ENCODE results near the gene DHCR24.

Gene DHCR24

DNA sequence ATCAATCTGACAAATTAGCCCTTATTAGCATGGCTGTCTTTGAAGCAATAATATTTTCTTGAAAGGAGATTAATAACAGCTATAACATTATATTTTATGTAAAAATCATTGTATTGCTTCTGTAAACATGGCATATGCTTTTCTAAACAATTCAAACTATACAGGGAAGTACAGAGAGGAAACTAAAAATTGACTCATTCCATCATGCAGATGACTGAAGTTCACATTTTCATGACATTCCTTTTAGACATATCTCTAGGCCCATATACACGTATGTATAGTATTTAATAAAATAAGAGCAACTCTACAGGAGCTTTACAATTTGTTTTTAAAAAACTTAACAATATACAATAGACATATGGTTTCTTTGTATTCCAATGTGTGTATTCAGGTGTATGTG lies 5.6 kb upstream of the DHCR24 start:
- no peaks in the 10 kb centered on the region for H3K79me2 ChIP-seq (ENCODE audit: low read length)
- H4K20me1 ChIP-seq (ENCODE audit: insufficient read depth, low read length): no peaks in the 10 kb centered on the region
- no peak overlapping the region for H3K27ac ChIP-seq (ENCODE audit: low read length)
- no peak for DNase-seq
- H2AFZ ChIP-seq (ENCODE audit: low read length): no peak overlapping the region
- no peak overlapping the region for H3K9ac ChIP-seq (ENCODE audit: low read length)
- no peak overlapping the region for H3K4me2 ChIP-seq (ENCODE audit: low read depth, low read length)
- no peak overlapping the region for H3K4me3 ChIP-seq (ENCODE audit: low read length)
- no peaks in the 10 kb centered on the region for H3K4me1 ChIP-seq (ENCODE audit: low read length)
- TF ChIP-seq EZH2phosphoT487 (IDR thresholded peaks at IDR 0.05; ENCODE audit: low read length) (no peak), EZH2 (optimal IDR thresholded peaks at IDR 0.05; ENCODE audit: low read depth, low read length) (no peak)
- TF ChIP-seq, protein P1, sequence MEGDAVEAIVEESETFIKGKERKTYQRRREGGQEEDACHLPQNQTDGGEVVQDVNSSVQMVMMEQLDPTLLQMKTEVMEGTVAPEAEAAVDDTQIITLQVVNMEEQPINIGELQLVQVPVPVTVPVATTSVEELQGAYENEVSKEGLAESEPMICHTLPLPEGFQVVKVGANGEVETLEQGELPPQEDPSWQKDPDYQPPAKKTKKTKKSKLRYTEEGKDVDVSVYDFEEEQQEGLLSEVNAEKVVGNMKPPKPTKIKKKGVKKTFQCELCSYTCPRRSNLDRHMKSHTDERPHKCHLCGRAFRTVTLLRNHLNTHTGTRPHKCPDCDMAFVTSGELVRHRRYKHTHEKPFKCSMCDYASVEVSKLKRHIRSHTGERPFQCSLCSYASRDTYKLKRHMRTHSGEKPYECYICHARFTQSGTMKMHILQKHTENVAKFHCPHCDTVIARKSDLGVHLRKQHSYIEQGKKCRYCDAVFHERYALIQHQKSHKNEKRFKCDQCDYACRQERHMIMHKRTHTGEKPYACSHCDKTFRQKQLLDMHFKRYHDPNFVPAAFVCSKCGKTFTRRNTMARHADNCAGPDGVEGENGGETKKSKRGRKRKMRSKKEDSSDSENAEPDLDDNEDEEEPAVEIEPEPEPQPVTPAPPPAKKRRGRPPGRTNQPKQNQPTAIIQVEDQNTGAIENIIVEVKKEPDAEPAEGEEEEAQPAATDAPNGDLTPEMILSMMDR (IDR thresholded peaks at IDR 0.05; ENCODE audit: low read length): no peak
- no peaks in the 10 kb centered on the region for H3K36me3 ChIP-seq (replicated peaks; ENCODE audit: insufficient read depth, low read length)
- H3K9me3 ChIP-seq (replicated peaks; ENCODE audit: insufficient read depth, low read length): no peaks in the 10 kb centered on the region
- H3K27me3 ChIP-seq (replicated peaks; ENCODE audit: insufficient read depth, low read length): no peaks in the 10 kb centered on the region
- H3K9me2 ChIP-seq (replicated peaks; ENCODE audit: insufficient read depth, low read length): no peaks in the 10 kb centered on the region
- no peaks in the 10 kb centered on the region for H3F3A ChIP-seq (ENCODE audit: insufficient read depth, low read length)

DNA sequence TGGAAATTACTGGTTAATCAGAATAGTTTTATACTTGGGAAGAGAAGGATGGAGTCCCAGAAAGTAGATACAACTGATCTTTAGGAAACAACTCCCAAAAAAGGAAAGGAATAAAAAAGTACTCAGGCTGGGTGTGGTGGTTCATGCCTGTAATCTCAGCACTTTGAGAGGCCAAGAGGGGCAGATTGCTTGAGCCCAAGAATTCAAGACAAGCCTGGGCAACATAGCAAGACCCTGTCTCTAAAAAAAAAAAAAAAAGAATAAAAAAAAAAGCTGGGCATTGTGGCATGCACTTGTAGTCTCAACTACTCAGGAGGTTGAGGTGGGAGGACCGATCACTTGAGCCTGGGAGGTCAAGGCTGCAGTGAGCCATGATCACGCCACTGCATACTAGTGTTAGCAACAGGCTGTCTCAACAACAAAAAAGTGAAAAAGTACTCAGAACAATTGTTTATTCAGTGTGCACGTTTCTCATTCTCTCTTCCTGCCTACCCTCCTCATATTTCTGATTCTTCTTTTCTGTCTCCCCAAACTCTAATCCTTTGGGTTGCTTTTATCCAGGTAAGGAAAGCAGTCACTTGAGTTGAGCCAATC lies 2.2 kb upstream of the DHCR24 start:
- Histone ChIP-seq H3K27me3 (replicated peaks; ENCODE audit: insufficient read depth, low read length) (no peaks in the 10 kb centered on the region), H3K4me2 (ENCODE audit: low read depth, low read length) (no peak overlapping the region), H4K20me1 (ENCODE audit: insufficient read depth, low read length) (no peaks in the 10 kb centered on the region), H3K4me3 (ENCODE audit: low read length) (no peak overlapping the region), H3F3A (ENCODE audit: insufficient read depth, low read length) (no peaks in the 10 kb centered on the region), H3K9me2 (replicated peaks; ENCODE audit: insufficient read depth, low read length) (no peaks in the 10 kb centered on the region), H3K4me1 (ENCODE audit: low read length) (peaks cover 7% of the 10 kb centered on the region; the same call in 1 of the 2 replicates), H3K79me2 (ENCODE audit: low read length) (peaks cover 26% of the 10 kb centered on the region), H2AFZ (ENCODE audit: low read length) (no peak overlapping the region), H3K9me3 (replicated peaks; ENCODE audit: insufficient read depth, low read length) (no peaks in the 10 kb centered on the region), H3K9ac (ENCODE audit: low read length) (no peak overlapping the region), H3K36me3 (replicated peaks; ENCODE audit: insufficient read depth, low read length) (no peaks in the 10 kb centered on the region), H3K27ac (ENCODE audit: low read length) (no peak overlapping the region)
- TF ChIP-seq, protein P1 (IDR thresholded peaks at IDR 0.05; ENCODE audit: low read length): no peak
- TF ChIP-seq EZH2 (optimal IDR thresholded peaks at IDR 0.05; ENCODE audit: low read depth, low read length) (no peak), EZH2phosphoT487 (IDR thresholded peaks at IDR 0.05; ENCODE audit: low read length) (no peak)
- no peak for DNase-seq

DNA sequence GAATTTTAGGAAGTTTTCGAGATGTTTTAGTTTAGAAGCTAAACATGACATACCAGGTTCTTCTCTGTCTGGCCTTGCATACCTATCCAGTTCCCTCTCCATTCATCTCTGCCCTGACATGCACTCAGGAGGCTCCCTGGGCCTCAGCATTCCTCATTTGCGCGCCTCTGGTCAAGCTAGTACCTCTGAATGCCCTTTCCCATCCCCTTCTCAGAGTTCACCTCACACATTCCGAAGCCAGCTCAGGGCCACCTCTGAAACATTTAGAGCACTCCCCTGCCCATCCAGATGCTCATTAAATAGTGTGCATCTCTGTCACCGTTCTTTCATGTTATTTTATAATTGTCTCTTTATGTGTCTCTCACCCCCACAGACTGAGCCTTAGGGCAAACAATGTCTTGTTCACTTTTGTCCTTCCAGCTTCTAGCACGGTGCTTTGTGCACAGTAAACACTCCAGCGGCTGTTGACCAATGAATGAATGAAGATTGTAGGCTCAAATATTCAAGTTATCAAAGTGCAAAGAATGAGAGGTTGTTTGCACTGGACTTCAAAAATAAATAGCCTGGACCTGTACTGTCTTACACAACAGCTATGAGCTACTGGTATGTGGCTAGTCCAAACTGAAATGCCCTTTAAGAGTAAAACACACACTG lies 1.2 kb upstream of the DHCR24 start:
- peak overlapping the region; percentile 45; the same call in 1 of the 2 replicates for H2AFZ ChIP-seq (ENCODE audit: low read length)

More for the DNA sequence above, 1.2 kb upstream of the DHCR24 start:
- Histone ChIP-seq H3K9me3 (replicated peaks; ENCODE audit: insufficient read depth, low read length) (no peaks in the 10 kb centered on the region), H3K27ac (ENCODE audit: low read length) (no peak overlapping the region), H3K9me2 (replicated peaks; ENCODE audit: insufficient read depth, low read length) (no peaks in the 10 kb centered on the region), H4K20me1 (ENCODE audit: insufficient read depth, low read length) (no peaks in the 10 kb centered on the region), H3K36me3 (replicated peaks; ENCODE audit: insufficient read depth, low read length) (no peaks in the 10 kb centered on the region), H3K4me1 (ENCODE audit: low read length) (peaks cover 7% of the 10 kb centered on the region; the same call in 1 of the 2 replicates), H3K27me3 (replicated peaks; ENCODE audit: insufficient read depth, low read length) (no peaks in the 10 kb centered on the region), H3K4me2 (ENCODE audit: low read depth, low read length) (peak overlapping the region; percentile 62; the same call in 1 of the 2 replicates), H3K79me2 (ENCODE audit: low read length) (peaks cover 31% of the 10 kb centered on the region), H3F3A (ENCODE audit: insufficient read depth, low read length) (no peaks in the 10 kb centered on the region), H3K9ac (ENCODE audit: low read length) (no peak overlapping the region), H3K4me3 (ENCODE audit: low read length) (0 out of 2 replicates have a peak overlapping the region, but pooled peaks have one; percentile 90)
- no peak for DNase-seq
- TF ChIP-seq EZH2phosphoT487 (IDR thresholded peaks at IDR 0.05; ENCODE audit: low read length): no peak
- TF ChIP-seq EZH2 (optimal IDR thresholded peaks at IDR 0.05; ENCODE audit: low read depth, low read length): no peak
- TF ChIP-seq, protein P1 (IDR thresholded peaks at IDR 0.05; ENCODE audit: low read length): no peak
